Stimulated activated CD8-positive, alpha-beta memory T cell treated with anti-CD3 and anti-CD28 coated beads, Interleukin-12 subunit alpha, Interleukin-12 subunit beta, amount 100 ng/mL, for 24 hours (primary cell): Measurements from ENCODE around the gene NEMP2.

Experiments used
- DNase-seq: peaks from one replicate; pipeline ENCODE4 v3.0.0-alpha.2; 2020; ENCODE audit errors: extremely low read depth

NEMP2 gene

GRCh38 chr2:190457256-190457655, 77.3 kb downstream of the NEMP2 start:
- no peak for DNase-seq

DNA sequence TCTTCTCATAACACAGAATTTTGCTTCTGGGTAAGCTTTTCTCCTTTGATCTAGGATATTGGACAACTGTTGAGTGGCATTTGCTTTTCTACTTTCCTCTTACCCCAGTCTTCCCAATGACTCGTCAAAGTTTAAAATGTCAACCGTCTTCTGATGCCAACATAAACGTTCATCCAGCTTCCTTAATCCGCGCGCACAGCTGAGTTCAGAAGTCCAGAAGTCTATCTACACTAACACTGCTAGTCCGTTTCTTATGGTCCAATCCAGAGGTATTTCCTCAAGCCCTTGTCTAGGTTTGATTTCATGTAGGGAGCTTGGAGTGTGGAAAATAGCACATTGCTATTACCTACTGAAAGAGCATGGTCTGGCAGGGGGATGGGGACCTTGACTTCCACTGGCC, 77.7 kb downstream of the NEMP2 start:
- no peak for DNase-seq

DNA sequence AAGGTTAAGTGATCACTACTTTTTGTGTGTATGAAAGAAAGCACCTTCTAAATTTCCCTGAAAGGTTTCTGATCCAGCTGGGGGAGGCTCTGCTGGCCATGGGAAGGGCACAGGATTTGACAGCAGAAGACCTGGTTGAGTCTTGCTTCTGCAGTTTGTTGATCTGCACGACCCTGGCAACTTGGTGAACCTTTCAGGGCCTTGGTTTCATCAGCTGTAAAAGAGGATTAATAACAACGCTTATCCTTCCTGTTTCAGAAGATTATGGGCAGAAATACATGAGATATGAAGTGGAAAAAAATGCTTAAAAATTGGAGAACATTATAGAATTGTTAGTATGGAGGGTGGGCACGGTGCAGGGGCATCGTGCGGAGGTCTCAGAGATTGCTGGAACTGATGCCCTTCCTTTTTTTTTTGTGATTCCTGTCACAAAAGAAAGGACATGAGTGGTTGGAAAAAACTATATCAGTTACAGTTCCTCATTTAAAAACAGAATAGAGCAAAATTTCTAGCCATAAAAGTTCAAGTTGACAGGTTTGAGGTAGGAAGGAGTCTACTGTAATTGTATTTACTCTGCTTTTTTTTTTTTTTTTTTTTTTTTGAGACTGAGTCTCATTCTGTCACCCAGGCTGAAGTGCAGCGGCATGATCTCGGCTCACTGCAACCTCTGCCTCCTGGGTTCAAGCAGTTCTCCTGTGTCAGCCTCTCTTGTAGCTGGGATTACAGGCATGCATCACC, 79.0 kb downstream of the NEMP2 start:
- no peak for DNase-seq

- no peak for DNase-seq
These were observed 79.7 kb downstream of the NEMP2 start for GRCh38 chr2:190454795-190455194.
